K562 (cell line): ENCODE data around the gene ATP5MC3. TPM values are rescaled to one million over a fixed set of nuclear protein-coding genes. Genes with fewer than 3 reads are reported as not detected.

Source experiments
- ATF1 ChIP-seq, 2 experiments: fragments of 450-650 bp in 1 of 2; IDR thresholded peaks; 2 replicates each; pipeline ENCODE4 v1.6.1; 2016; ENCODE audit warnings: missing compliant biosample characterization in 1 of 2, missing genetic modification characterization in 1 of 2
- ATF3 ChIP-seq, 2 experiments: fragments of 450-650 bp in 1 of 2; sonication (generic) in 1 of 2; formaldehyde crosslinking in 1 of 2; IDR thresholded peaks in 1 of 2; conservative IDR thresholded peaks in 1 of 2; 2 replicates each; pipeline versions ENCODE4 v1.6.1 to v1.8.1; 2016 to 2023; ENCODE audit warnings: mild to moderate bottlenecking in 2 of 2, moderate library complexity in 2 of 2, inconsistent platforms in 1 of 2, missing genetic modification reagents in 1 of 2
- BRD9 ChIP-seq: fragments of 450-650 bp; IDR thresholded peaks from 2 replicates; pipeline ENCODE4 v1.6.1; 2018; ENCODE audit warnings: low read depth; ENCODE audit not compliant: partially characterized antibody
- CC2D1A ChIP-seq: fragments of 450-650 bp; IDR thresholded peaks from 2 replicates; pipeline ENCODE4 v1.6.1; 2017; ENCODE audit warnings: mild to moderate bottlenecking
- CCAR2 ChIP-seq: fragments of 200-400 bp; formaldehyde crosslinking; IDR thresholded peaks from 2 replicates; pipeline ENCODE4 v1.6.1; 2017; ENCODE audit warnings: mild to moderate bottlenecking, low read depth, low read length
- CEBPB ChIP-seq: fragments of 450-650 bp; IDR thresholded peaks from 2 replicates; pipeline ENCODE4 v1.6.1; 2016; ENCODE audit warnings: missing genetic modification characterization, missing compliant biosample characterization
- CHAMP1 ChIP-seq: fragments of 450-650 bp; IDR thresholded peaks from 2 replicates; pipeline ENCODE4 v1.6.1; 2016; ENCODE audit warnings: mild to moderate bottlenecking
- CHD1 ChIP-seq: fragments of 200-600 bp; sonication (generic); IDR thresholded peaks from one replicate; pipeline ENCODE4 v1.6.1; 2012; ENCODE audit warnings: mild to moderate bottlenecking, moderate library complexity, low read length, inconsistent platforms
- CREB5 ChIP-seq: fragments of 250-450 bp; sonication (Bioruptor Pico); IDR thresholded peaks from 2 replicates; pipeline ENCODE4 v1.5.0; 2020; ENCODE audit warnings: mild to moderate bottlenecking
- HINFP ChIP-seq: fragments of 450-650 bp; conservative IDR thresholded peaks from 2 replicates; pipeline ENCODE4 v1.6.1; 2016; ENCODE audit warnings: missing genetic modification characterization, low read depth, mild to moderate bottlenecking, control low read depth, missing compliant biosample characterization
- HLTF ChIP-seq: fragments of 450-650 bp; IDR thresholded peaks from 2 replicates; pipeline ENCODE4 v1.6.1; 2016
- IRF1 ChIP-seq: sonication (generic); formaldehyde crosslinking; IDR thresholded peaks from 2 replicates; pipeline ENCODE4 v1.8.0; 2022; ENCODE audit warnings: missing genetic modification reagents, mild to moderate bottlenecking, borderline replicate concordance
- LEF1 ChIP-seq: fragments of 450-650 bp; IDR thresholded peaks from 2 replicates; pipeline ENCODE4 v1.6.1; 2016; ENCODE audit warnings: mild to moderate bottlenecking
- MTA1 ChIP-seq: fragments of 450-650 bp; IDR thresholded peaks from 2 replicates; pipeline ENCODE4 v1.6.1; 2017; ENCODE audit warnings: borderline replicate concordance
- NFRKB ChIP-seq: fragments of 450-650 bp; IDR thresholded peaks from 2 replicates; pipeline ENCODE4 v1.6.1; 2016; ENCODE audit warnings: low read depth
- RB1 ChIP-seq: fragments of 450-650 bp; IDR thresholded peaks from 2 replicates; pipeline ENCODE4 v1.6.1; 2017; ENCODE audit warnings: low read depth, mild to moderate bottlenecking
- ZNF197 ChIP-seq: fragments of 200-800 bp; sonication (Bioruptor generic); IDR thresholded peaks from 2 replicates; pipeline ENCODE4 v1.6.1; 2016; ENCODE audit warnings: low read depth, missing genetic modification characterization, missing compliant biosample characterization
- ZNF444 ChIP-seq: fragments of 250-450 bp; sonication (Bioruptor Pico); IDR thresholded peaks from 2 replicates; pipeline ENCODE4 v1.4.0; 2020; ENCODE audit warnings: mild to moderate bottlenecking, moderate library complexity
- ZNF707 ChIP-seq: fragments of 250-450 bp; sonication (Bioruptor Pico); conservative IDR thresholded peaks from 2 replicates; pipeline ENCODE4 v1.8.0; 2022; ENCODE audit warnings: inconsistent platforms, mild to moderate bottlenecking, moderate library complexity
- polyA plus RNA-seq, 8 experiments: library from polyadenylated mRNA; depleted of rRNA in 4 of 8; stranded (reverse) in 5 of 8; unstranded in 3 of 8; fragments of >200 nt; fragmentation: Nextera tagmentation in 2 of 8; fragmentation: Illumina TruSeq in 1 of 8; extraction: Ambion mirVana in 2 of 8; extraction: Trizol in 1 of 8; gene quantifications; 2 replicates each; pipeline versions ENCODE4 v1.2.1 to v1.2.3, GENCODE V29; 2011 to 2014; ENCODE audit warnings: inconsistent platforms in 1 of 8, missing spikeins in 1 of 8
- total RNA-seq, 7 experiments: library from RNA; depleted of rRNA in 6 of 7; stranded (reverse); fragments of >200 nt in 6 of 7; fragmentation: Illumina TruSeq in 2 of 7; extraction: Trizol in 2 of 7; gene quantifications; 2 replicates each; pipeline versions ENCODE4 v1.2.1 to v1.2.3, GENCODE V29; 2011 to 2021; ENCODE audit warnings: low replicate concordance in 1 of 7

ATP5MC3 gene
- total and polyA plus RNA-seq, 9 of the 15 experiments (the other 6 are each of a cell fraction or from before 2014, with no cell fraction given): 423 to 2,565 (median 1,012) TPM

GRCh38 chr2:175181877-175182308 lies 383 bp upstream of the ATP5MC3 start (continued):
- TF ChIP-seq ATF1 (CRISPR knock-in tag; IDR thresholded peaks at IDR 0.05) (no peak), ATF1 (tag; IDR thresholded peaks at IDR 0.05) (peak; percentile 69), ZNF197 (CRISPR knock-in tag) (peak; percentile 71; the same call in 1 of the 2 replicates), CHD1 (no peak), CCAR2 (no peak), HINFP (tag) (0 out of 2 replicates have a peak, but pooled peaks have one; percentile 32), ATF3 (IDR thresholded peaks at IDR 0.05) (0 out of 2 replicates have a peak, but pooled peaks have one; percentile 38), ATF3 (CRISPR knock-in tag; conservative IDR thresholded peaks at IDR 0.05) (0 out of 2 replicates have a peak, but pooled peaks have one; percentile 5), BRD9 (peak; percentile 9), ZNF444 (CRISPR knock-in tag) (peak; percentile 62; the same call in 1 of the 2 replicates), MTA1 (no peak; the same call in 1 of the 2 replicates), CHAMP1 (no peak; the same call in 1 of the 2 replicates), CEBPB (tag) (peak; percentile 95; the same call in 1 of the 2 replicates), LEF1 (0 out of 2 replicates have a peak, but pooled peaks have one; percentile 70), CC2D1A (no peak; the same call in 1 of the 2 replicates), ZNF707 (0 out of 2 replicates have a peak, but pooled peaks have one; percentile 38), IRF1 (CRISPR knock-in tag) (no peak), CREB5 (CRISPR knock-in tag) (0 out of 2 replicates have a peak, but pooled peaks have one; percentile 11), HLTF (0 out of 2 replicates have a peak, but pooled peaks have one; percentile 43), RB1 (no peak), NFRKB (peak; percentile 72; the same call in 1 of the 2 replicates)
